HEK293 (cell line): ENCODE results near the gene CBFB.
A peak's percentile ranks its signal among the peaks of the same experiment; 100 is the strongest.

Experiments
- CTCF ChIA-PET: fragments of 350-600 bp; formaldehyde crosslinking; extraction: SDS; loops from one replicate; lab custom pipeline; 2021; ENCODE audit warnings: antibody characterized with exemption; lab: Yijun Ruan, JAX
- POLR2A ChIA-PET: fragments of 300-600 bp; formaldehyde crosslinking; extraction: SDS; loops from one replicate; lab custom pipeline; 2020; ENCODE audit warnings: antibody characterized with exemption, inconsistent platforms; lab: Yijun Ruan, JAX
- H3K27ac ChIP-seq: fragments of 200-500 bp; sonication (Bioruptor generic); 2 replicates; pipeline ENCODE4 v1.5.1; 2014; ENCODE audit warnings: low read depth, low read length, control low read depth, inconsistent platforms; ENCODE audit errors: extremely low read depth
- H3K36me3 ChIP-seq, 2 experiments: fragments of 200-500 bp in 1 of 2; sonication (Bioruptor generic) in 1 of 2; 1 replicate in 1 of 2; 2 replicates in 1 of 2; pipeline ENCODE4 v1.5.1; 2014 to 2017; ENCODE audit warnings: inconsistent platforms in 2 of 2, low read length in 2 of 2; ENCODE audit not compliant: control insufficient read depth in 2 of 2, insufficient read depth in 1 of 2
- H3K4me1 ChIP-seq: fragments of 200-500 bp; sonication (Bioruptor generic); 2 replicates; pipeline ENCODE4 v1.5.1; 2014; ENCODE audit warnings: mild to moderate bottlenecking, low read length, inconsistent platforms; ENCODE audit not compliant: control insufficient read depth, insufficient read depth
- H3K4me3 ChIP-seq: 2 replicates; pipeline ENCODE4 v1.5.1; 2011; ENCODE audit warnings: low read depth, mild to moderate bottlenecking, control low read depth, low read length, moderate library complexity
- H3K9me3 ChIP-seq: fragments of 200-500 bp; sonication (Bioruptor generic); 2 replicates; pipeline ENCODE4 v1.5.1; 2014; ENCODE audit warnings: low read depth, low read length, inconsistent platforms; ENCODE audit not compliant: control insufficient read depth, insufficient read depth
- FEZF1 ChIP-seq: fragments of 450-650 bp; formaldehyde crosslinking; IDR thresholded peaks from 2 replicates; pipeline ENCODE4 v1.5.1; 2016; ENCODE audit warnings: missing biosample characterization, missing genetic modification characterization
- GLI4 ChIP-seq: fragments of 450-650 bp; formaldehyde crosslinking; IDR thresholded peaks from 2 replicates; pipeline ENCODE4 v1.5.1; 2016; ENCODE audit warnings: missing biosample characterization, missing genetic modification characterization
- KLF9 ChIP-seq: fragments of 450-650 bp; formaldehyde crosslinking; IDR thresholded peaks from 2 replicates; pipeline ENCODE4 v1.5.1; 2016; ENCODE audit warnings: missing biosample characterization, missing genetic modification characterization, low read depth
- OVOL3 ChIP-seq: fragments of 450-650 bp; formaldehyde crosslinking; IDR thresholded peaks from 2 replicates; pipeline ENCODE4 v1.5.1; 2016; ENCODE audit warnings: missing biosample characterization, missing genetic modification characterization
- ZBTB11 ChIP-seq: fragments of 450-650 bp; formaldehyde crosslinking; conservative IDR thresholded peaks from 2 replicates; pipeline ENCODE4 v1.5.1; 2016; ENCODE audit warnings: low read depth, missing biosample characterization, missing genetic modification characterization
- ZBTB20 ChIP-seq: fragments of 450-650 bp; formaldehyde crosslinking; IDR thresholded peaks from 2 replicates; pipeline ENCODE4 v1.5.1; 2016; ENCODE audit warnings: missing biosample characterization, missing genetic modification characterization
- ZBTB48 ChIP-seq: fragments of 450-650 bp; formaldehyde crosslinking; IDR thresholded peaks from 2 replicates; pipeline ENCODE4 v1.5.1; 2016; ENCODE audit warnings: missing biosample characterization, missing genetic modification characterization
- ZNF10 ChIP-seq: fragments of 450-650 bp; formaldehyde crosslinking; IDR thresholded peaks from 2 replicates; pipeline ENCODE4 v1.5.1; 2017; ENCODE audit warnings: missing biosample characterization, missing genetic modification characterization
- ZNF169 ChIP-seq: fragments of 450-650 bp; formaldehyde crosslinking; IDR thresholded peaks from 2 replicates; pipeline ENCODE4 v1.5.1; 2016; ENCODE audit warnings: missing biosample characterization, missing genetic modification characterization
- ZNF174 ChIP-seq: fragments of 450-650 bp; formaldehyde crosslinking; IDR thresholded peaks from 2 replicates; pipeline ENCODE4 v1.5.0; 2017; ENCODE audit warnings: missing biosample characterization, mild to moderate bottlenecking, missing genetic modification characterization
- ZNF175 ChIP-seq: fragments of 450-650 bp; formaldehyde crosslinking; IDR thresholded peaks from 2 replicates; pipeline ENCODE4 v1.5.1; 2016; ENCODE audit warnings: missing biosample characterization, missing genetic modification characterization
- ZNF2 ChIP-seq: fragments of 450-650 bp; formaldehyde crosslinking; IDR thresholded peaks from 2 replicates; pipeline ENCODE4 v1.5.1; 2016; ENCODE audit warnings: missing biosample characterization, missing genetic modification characterization
- ZNF26 ChIP-seq: fragments of 450-650 bp; formaldehyde crosslinking; IDR thresholded peaks from 2 replicates; pipeline ENCODE4 v1.5.1; 2016; ENCODE audit warnings: missing biosample characterization, missing genetic modification characterization
- ZNF394 ChIP-seq: fragments of 450-650 bp; formaldehyde crosslinking; IDR thresholded peaks from 2 replicates; pipeline ENCODE4 v1.5.1; 2016; ENCODE audit warnings: missing biosample characterization, missing genetic modification characterization, mild to moderate bottlenecking, moderate library complexity, borderline replicate concordance
- ZNF510 ChIP-seq: fragments of 450-650 bp; formaldehyde crosslinking; IDR thresholded peaks from 2 replicates; pipeline ENCODE4 v1.5.1; 2018; ENCODE audit warnings: mild to moderate bottlenecking, missing genetic modification characterization, missing biosample characterization; ENCODE audit not compliant: insufficient replicate concordance
- ZNF514 ChIP-seq: fragments of 450-650 bp; formaldehyde crosslinking; IDR thresholded peaks from 2 replicates; pipeline ENCODE4 v1.5.1; 2016; ENCODE audit warnings: missing biosample characterization, missing genetic modification characterization
- ZNF585B ChIP-seq: fragments of 450-650 bp; formaldehyde crosslinking; IDR thresholded peaks from 2 replicates; pipeline ENCODE4 v1.5.1; 2016; ENCODE audit warnings: missing biosample characterization, missing genetic modification characterization
- ZNF623 ChIP-seq: fragments of 450-650 bp; formaldehyde crosslinking; IDR thresholded peaks from 2 replicates; pipeline ENCODE4 v1.5.1; 2016; ENCODE audit warnings: missing biosample characterization, missing genetic modification characterization
- ZNF747 ChIP-seq: fragments of 450-650 bp; formaldehyde crosslinking; IDR thresholded peaks from 2 replicates; pipeline ENCODE4 v1.5.1; 2016; ENCODE audit warnings: missing biosample characterization, missing genetic modification characterization
- ZNF777 ChIP-seq: fragments of 450-650 bp; formaldehyde crosslinking; IDR thresholded peaks from 2 replicates; pipeline ENCODE4 v1.5.1; 2017; ENCODE audit warnings: missing biosample characterization, missing genetic modification characterization, borderline replicate concordance
- ZSCAN16 ChIP-seq: fragments of 450-650 bp; formaldehyde crosslinking; IDR thresholded peaks from 2 replicates; pipeline ENCODE4 v1.5.1; 2016; ENCODE audit warnings: missing biosample characterization, missing genetic modification characterization
- ZSCAN5A ChIP-seq: fragments of 450-650 bp; formaldehyde crosslinking; IDR thresholded peaks from 2 replicates; pipeline ENCODE4 v1.5.1; 2016; ENCODE audit warnings: missing biosample characterization, missing genetic modification characterization

Gene CBFB

GRCh38 chr16:66996324-66996982 is 32.5 kb upstream of the CBFB start (continued):
- TF ChIP-seq ZNF514 (tag by site-specific recombination) = no peak

- CTCF ChIA-PET = interaction anchor here (1.9 kb wide), 1 partner anchor 158 kb away, joined by 6 read pairs; no protein-coding TSS in a partner anchor
- POLR2A ChIA-PET = no interaction called here
Measured at GRCh38 chr16:66996983-66997358, 32.0 kb upstream of the CBFB start.

GRCh38 chr16:67000384-67001351 is 28.3 kb upstream of the CBFB start:
- no peaks in the 10 kb centered on the region for H3K9me3 ChIP-seq
- POLR2A ChIA-PET = no interaction called here
- no peaks in the 10 kb centered on the region for H3K36me3 ChIP-seq
- peak overlapping the region; percentile 20 for H3K4me3 ChIP-seq
- H3K4me1 ChIP-seq = no peaks in the 10 kb centered on the region
- TF ChIP-seq FEZF1 (tag by site-specific recombination) (no peak), KLF9 (0 out of 2 replicates have a peak, but pooled peaks have one; percentile 40)
- TF ChIP-seq, all 188 proteins: peak for 1
- CTCF ChIA-PET = no interaction called here
- no peak overlapping the region for H3K27ac ChIP-seq

More at GRCh38 chr16:66996983-66997358, 32.0 kb upstream of the CBFB start:
- Histone ChIP-seq H3K9me3 (no peaks in the 10 kb centered on the region), H3K4me1 (no peaks in the 10 kb centered on the region), H3K36me3 (no peaks in the 10 kb centered on the region), H3K4me3 (no peak overlapping the region), H3K27ac (no peak overlapping the region)
- TF ChIP-seq ZBTB48 (tag by site-specific recombination) = no peak
- TF ChIP-seq ZSCAN5A (tag by site-specific recombination) = no peak
- no peak for TF ChIP-seq ZNF2
- TF ChIP-seq ZNF394 (tag by site-specific recombination) = no peak
- no peak for TF ChIP-seq ZNF585B
- TF ChIP-seq ZSCAN16 (tag by site-specific recombination) = no peak
- no peak for TF ChIP-seq ZNF10 (tag by site-specific recombination)

- H3K27ac ChIP-seq = no peak overlapping the region
- no peaks in the 10 kb centered on the region for H3K36me3 ChIP-seq
- CTCF ChIA-PET = interaction anchor here (0.6 kb wide), 1 partner anchor 24 kb away, joined by 3 read pairs; no protein-coding TSS in a partner anchor
- no peaks in the 10 kb centered on the region for H3K9me3 ChIP-seq
- POLR2A ChIA-PET = no interaction called here
- H3K4me1 ChIP-seq = no peaks in the 10 kb centered on the region
- no peak overlapping the region for H3K4me3 ChIP-seq
- TF ChIP-seq ZNF26 (tag by site-specific recombination) (no peak), ZNF777 (tag by site-specific recombination) (no peak), ZNF174 (no peak), FEZF1 (tag by site-specific recombination) (no peak), ZNF394 (tag by site-specific recombination) (no peak), ZBTB11 (tag by site-specific recombination) (no peak), ZNF169 (tag by site-specific recombination) (no peak), ZNF510 (tag by site-specific recombination) (no peak), ZBTB20 (tag by site-specific recombination) (no peak), GLI4 (tag by site-specific recombination) (no peak), ZNF175 (tag by site-specific recombination) (no peak), ZNF747 (tag by site-specific recombination) (no peak), OVOL3 (tag by site-specific recombination) (no peak), ZNF623 (tag by site-specific recombination) (no peak)
Measured at GRCh38 chr16:67001726-67002125, 27.2 kb upstream of the CBFB start.
